Activated T-cell treated with anti-CD3 and anti-CD28 coated beads for 4 hours (primary cell): ENCODE data around the gene DOCK1.

Experiments used
- DNase-seq: peaks from one replicate; pipeline ENCODE4 v3.0.0-alpha.2; 2020

DOCK1 gene

GRCh38 chr10:127242914-127243313 lies 337.7 kb downstream of the DOCK1 start:
- no peak for DNase-seq

GRCh38 chr10:127243490-127244272 lies 338.5 kb downstream of the DOCK1 start:
- DNase-seq = peak; percentile 5

- no peak for DNase-seq
These were observed 340.2 kb downstream of the DOCK1 start for GRCh38 chr10:127245456-127245855.

- no peak for DNase-seq
These were observed 344.8 kb downstream of the DOCK1 start for GRCh38 chr10:127250031-127250430.

GRCh38 chr10:127252818-127253217 lies 347.6 kb downstream of the DOCK1 start:
- DNase-seq = no peak

GRCh38 chr10:127254276-127254675 lies 349.0 kb downstream of the DOCK1 start:
- DNase-seq = no peak

- DNase-seq = no peak
These were observed 352.2 kb downstream of the DOCK1 start for GRCh38 chr10:127257395-127257794.

GRCh38 chr10:127259347-127259746 lies 354.1 kb downstream of the DOCK1 start:
- no peak for DNase-seq

GRCh38 chr10:127262606-127263005 lies 357.4 kb downstream of the DOCK1 start:
- no peak for DNase-seq

GRCh38 chr10:127265288-127265687 lies 360.1 kb downstream of the DOCK1 start:
- DNase-seq = no peak

GRCh38 chr10:127266431-127266830 lies 361.2 kb downstream of the DOCK1 start:
- no peak for DNase-seq

- no peak for DNase-seq
These were observed 362.2 kb downstream of the DOCK1 start for GRCh38 chr10:127267442-127267841.

GRCh38 chr10:127272076-127272475 lies 366.8 kb downstream of the DOCK1 start:
- DNase-seq = no peak

- no peak for DNase-seq
These were observed 370.0 kb downstream of the DOCK1 start for GRCh38 chr10:127275272-127275671.

GRCh38 chr10:127275793-127276450 lies 370.7 kb downstream of the DOCK1 start:
- no peak for DNase-seq

- no peak for DNase-seq
These were observed 371.7 kb downstream of the DOCK1 start for GRCh38 chr10:127276794-127277462.

- no peak for DNase-seq
These were observed 372.8 kb downstream of the DOCK1 start for GRCh38 chr10:127278001-127278400.

- no peak for DNase-seq
These were observed 374.1 kb downstream of the DOCK1 start for GRCh38 chr10:127279334-127279774.

- no peak for DNase-seq
These were observed 375.2 kb downstream of the DOCK1 start for GRCh38 chr10:127280446-127280845.

- DNase-seq = no peak
These were observed 377.8 kb downstream of the DOCK1 start for GRCh38 chr10:127283017-127283416.

GRCh38 chr10:127283576-127283975 lies 378.3 kb downstream of the DOCK1 start:
- no peak for DNase-seq

- no peak for DNase-seq
These were observed 385.6 kb downstream of the DOCK1 start for GRCh38 chr10:127290850-127291249.

GRCh38 chr10:127291329-127291728 lies 386.1 kb downstream of the DOCK1 start:
- no peak for DNase-seq

- no peak for DNase-seq
These were observed 387.7 kb downstream of the DOCK1 start for GRCh38 chr10:127292888-127293287.
